Ovary (tissue), 9 donors: ENCODE measurements around the gene RNGTT. TPM values are rescaled to one million over a fixed set of nuclear protein-coding genes. Genes with fewer than 3 reads are reported as not detected.

Experiments used
- DNase-seq, 5 donors: peaks; one replicate each; pipeline ENCODE4 v3.0.0-alpha.2; 2019 to 2020
- H3K27ac ChIP-seq, 2 donors: fragments of 200-600 bp; one replicate each; pipeline versions ENCODE4 v1.5.1 to v1.8.0; 2019 to 2022
- H3K27me3 ChIP-seq: fragments of 200-600 bp; one replicate; pipeline ENCODE4 v1.8.0; 2022
- H3K36me3 ChIP-seq: fragments of 200-600 bp; sonication (generic); one replicate; pipeline ENCODE4 v1.5.1; 2019
- H3K4me1 ChIP-seq: one replicate; pipeline ENCODE4 v1.8.1; 2013; ENCODE audit warnings: mild to moderate bottlenecking, moderate library complexity; ENCODE audit not compliant: insufficient read depth
- H3K4me3 ChIP-seq: fragments of 200-600 bp; sonication (generic); one replicate; pipeline ENCODE4 v1.5.1; 2017
- H3K9me3 ChIP-seq, 2 donors: fragments of 200-600 bp in 1 of 2; sonication (generic) in 1 of 2; one replicate each; pipeline versions ENCODE4 v1.5.1 to v1.8.1; 2013 to 2019; ENCODE audit warnings: mild to moderate bottlenecking in 1 of 2, moderate library complexity in 1 of 2
- EP300 ChIP-seq: sonication (generic); formaldehyde crosslinking; IDR thresholded peaks from one replicate; pipeline ENCODE4 v1.6.1; 2017; ENCODE audit warnings: antibody characterized with exemption
- POLR2A ChIP-seq: fragments of 450-650 bp; IDR thresholded peaks from one replicate; pipeline ENCODE4 v1.6.1; 2017; ENCODE audit warnings: antibody characterized with exemption, mild to moderate bottlenecking, moderate library complexity
- WGBS, 3 donors: extraction: QIAGEN DNeasy Blood & Tissue Kit in 1 of 3; methylation state at CpG; one replicate each; pipeline versions ENCODE4 v1.1.5 to v1.1.7; 2013 to 2017; 5-methylcytosine and 5-hydroxymethylcytosine counted together
- intact Hi-C, 4 donors: fragments of 100-400 bp; cut with DNase I; formaldehyde crosslinking; loops; one replicate each; pipeline versions ENCODE4 v1.11.0 to v1.15.1; 2022 to 2023
- polyA plus RNA-seq, 2 donors: library from polyadenylated mRNA; stranded (reverse); fragments of 200-250 nt in 1 of 2; fragments of 350-450 nt in 1 of 2; fragmentation: Illumina TruSeq in 1 of 2; extraction: RNeasy Lipid Tissue Mini Kit (QIAGEN cat#74804) in 1 of 2; gene quantifications; one replicate each; pipeline ENCODE4 v1.2.3, GENCODE V29; 2013 to 2014
- total RNA-seq, 7 donors: library from RNA; depleted of rRNA in 2 of 7; stranded (reverse); fragments of >200 nt in 2 of 7; fragmentation: NEBNext Ultra II Directional in 3 of 7; extraction: Animal tissue kit (Norgen Biotek cat#: 25700) in 3 of 7; gene quantifications; one replicate each; pipeline versions ENCODE4 v1.1.0 to v1.2.4, GENCODE V29; 2016 to 2023
- TF ChIP-seq, protein P1 (sequence below), 3 donors: fragments of 450-650 bp in 2 of 3; fragments of 200-600 bp in 1 of 3; IDR thresholded peaks; one replicate each; pipeline versions ENCODE4 v1.5.1 to v1.8.0; 2016 to 2022; ENCODE audit warnings: antibody characterized with exemption in 3 of 3, mild to moderate bottlenecking in 1 of 3
- donor health status: DM: no; HTN: no; CAD: no; lungs with moderate emphysema.
- donor health status: DM: no; HTN: no; CAD: no.
- donor health status: Bipolar disorder and iron deficiency.
- donor health status: DM: yes; HTN: yes; CAD: no.
- donor health status: DM: no; HTN: no; CAD: no.
- donor health status: DM: yes; HTN: yes; CAD: no.

The RNGTT gene
- total and polyA plus RNA-seq, 9 donors: 3.9 to 17.9 (median 10.5) TPM

GRCh38 chr6:88852000-88852399 lies 111.4 kb downstream of the RNGTT start:
- Histone ChIP-seq H3K27me3 (no peaks in the 10 kb centered on the region), H3K27ac (no peak overlapping the region), H3K9me3 (no peaks in the 10 kb centered on the region), H3K4me3 (no peak overlapping the region), H3K4me1 (no peaks in the 10 kb centered on the region), H3K36me3 (no peaks in the 10 kb centered on the region)
- 93 to 98% (median 97%) methylated on average over 2 of the region's 2 CpGs for WGBS, 3 donors
- TF ChIP-seq EP300 (no peak), POLR2A (no peak)
- TF ChIP-seq, protein P1, sequence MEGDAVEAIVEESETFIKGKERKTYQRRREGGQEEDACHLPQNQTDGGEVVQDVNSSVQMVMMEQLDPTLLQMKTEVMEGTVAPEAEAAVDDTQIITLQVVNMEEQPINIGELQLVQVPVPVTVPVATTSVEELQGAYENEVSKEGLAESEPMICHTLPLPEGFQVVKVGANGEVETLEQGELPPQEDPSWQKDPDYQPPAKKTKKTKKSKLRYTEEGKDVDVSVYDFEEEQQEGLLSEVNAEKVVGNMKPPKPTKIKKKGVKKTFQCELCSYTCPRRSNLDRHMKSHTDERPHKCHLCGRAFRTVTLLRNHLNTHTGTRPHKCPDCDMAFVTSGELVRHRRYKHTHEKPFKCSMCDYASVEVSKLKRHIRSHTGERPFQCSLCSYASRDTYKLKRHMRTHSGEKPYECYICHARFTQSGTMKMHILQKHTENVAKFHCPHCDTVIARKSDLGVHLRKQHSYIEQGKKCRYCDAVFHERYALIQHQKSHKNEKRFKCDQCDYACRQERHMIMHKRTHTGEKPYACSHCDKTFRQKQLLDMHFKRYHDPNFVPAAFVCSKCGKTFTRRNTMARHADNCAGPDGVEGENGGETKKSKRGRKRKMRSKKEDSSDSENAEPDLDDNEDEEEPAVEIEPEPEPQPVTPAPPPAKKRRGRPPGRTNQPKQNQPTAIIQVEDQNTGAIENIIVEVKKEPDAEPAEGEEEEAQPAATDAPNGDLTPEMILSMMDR (IDR thresholded peaks at IDR 0.05): no peak
- intact Hi-C loops: no loop called here
- no peak for DNase-seq

DNA sequence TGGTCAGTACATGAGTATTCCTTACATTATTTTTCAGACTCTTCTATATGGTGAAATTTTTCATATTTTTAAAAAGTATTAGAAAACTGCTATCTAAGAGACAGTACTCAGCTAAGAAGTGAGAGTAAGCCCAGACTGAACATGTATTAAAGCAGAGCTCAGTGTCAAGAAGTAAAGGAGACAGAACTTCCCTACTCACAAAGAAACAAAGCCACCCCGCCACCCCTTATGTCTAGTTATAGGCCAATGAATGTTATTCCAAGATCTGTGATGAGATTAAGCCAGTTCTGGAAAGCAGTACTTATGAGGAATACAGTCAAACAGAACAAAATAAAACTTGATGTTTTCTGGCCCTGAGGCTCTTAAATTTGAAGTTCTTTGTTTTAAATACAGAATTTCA lies 114.5 kb downstream of the RNGTT start:
- no peak for DNase-seq
- H3K4me3 ChIP-seq: no peak overlapping the region
- H3K4me1 ChIP-seq: no peaks in the 10 kb centered on the region
- H3K9me3 ChIP-seq: no peaks in the 10 kb centered on the region
- no peak overlapping the region for H3K27ac ChIP-seq
- intact Hi-C loops: no loop called here
- no peaks in the 10 kb centered on the region for H3K36me3 ChIP-seq
- H3K27me3 ChIP-seq: no peaks in the 10 kb centered on the region
- TF ChIP-seq, protein P1 (IDR thresholded peaks at IDR 0.05): no peak
- no peak for TF ChIP-seq POLR2A
- no peak for TF ChIP-seq EP300
- WGBS, 3 donors: 85 to 88% (median 86%) methylated on average over 1 of the region's 1 CpG

DNA sequence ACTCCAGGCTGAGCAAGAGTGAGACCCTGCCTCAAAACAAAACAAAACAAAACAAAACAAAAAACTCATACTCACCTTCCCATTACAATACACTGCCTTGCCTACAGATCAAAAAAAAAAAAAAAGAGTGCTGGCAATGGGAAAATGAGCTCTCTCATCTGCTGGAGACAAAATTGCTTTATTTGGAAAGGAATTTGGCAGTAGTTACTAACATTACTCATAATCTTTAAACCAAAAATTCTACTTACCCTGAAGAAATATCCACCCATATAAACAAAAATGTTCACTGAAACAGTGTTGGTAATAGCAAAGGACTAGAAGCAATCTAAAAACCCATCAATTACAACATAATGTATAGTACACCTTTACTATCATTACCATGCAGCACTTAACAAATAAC lies 120.4 kb downstream of the RNGTT start:
- peaks cover 5% of the 10 kb centered on the region for H3K4me1 ChIP-seq
- no peak for DNase-seq
- H3K27ac ChIP-seq: peak overlapping the region in 1 of 2 donors; percentile 7
- intact Hi-C loops: no loop called here
- H3K36me3 ChIP-seq: no peaks in the 10 kb centered on the region
- TF ChIP-seq, protein P1 (IDR thresholded peaks at IDR 0.05): no peak
- TF ChIP-seq POLR2A: no peak
- no peak for TF ChIP-seq EP300
- no peak overlapping the region for H3K4me3 ChIP-seq
- no peaks in the 10 kb centered on the region for H3K9me3 ChIP-seq
- no peaks in the 10 kb centered on the region for H3K27me3 ChIP-seq

GRCh38 chr6:88842320-88842719 lies 121.1 kb downstream of the RNGTT start:
- no peaks in the 10 kb centered on the region for H3K36me3 ChIP-seq

More at GRCh38 chr6:88842320-88842719, 121.1 kb downstream of the RNGTT start:
- intact Hi-C loops: no loop called here
- H3K4me3 ChIP-seq: no peak overlapping the region
- TF ChIP-seq, protein P1 (IDR thresholded peaks at IDR 0.05): no peak
- TF ChIP-seq POLR2A (no peak), EP300 (no peak)
- DNase-seq: no peak
- no peaks in the 10 kb centered on the region for H3K27me3 ChIP-seq
- peaks cover 5% of the 10 kb centered on the region for H3K4me1 ChIP-seq
- H3K27ac ChIP-seq: peak overlapping the region in 1 of 2 donors; percentile 7
- H3K9me3 ChIP-seq: no peaks in the 10 kb centered on the region
